GM21619 (cell line): ENCODE results near the gene XPC.
A peak's percentile ranks its signal among the peaks of the same experiment; 100 is the strongest.

ENCODE experiments used
- ATAC-seq: cut with Tn5 transposase; IDR thresholded peaks from one replicate; pipeline ENCODE4 v1.9.1; 2021; ENCODE audit not compliant: unreplicated experiment

XPC gene

DNA sequence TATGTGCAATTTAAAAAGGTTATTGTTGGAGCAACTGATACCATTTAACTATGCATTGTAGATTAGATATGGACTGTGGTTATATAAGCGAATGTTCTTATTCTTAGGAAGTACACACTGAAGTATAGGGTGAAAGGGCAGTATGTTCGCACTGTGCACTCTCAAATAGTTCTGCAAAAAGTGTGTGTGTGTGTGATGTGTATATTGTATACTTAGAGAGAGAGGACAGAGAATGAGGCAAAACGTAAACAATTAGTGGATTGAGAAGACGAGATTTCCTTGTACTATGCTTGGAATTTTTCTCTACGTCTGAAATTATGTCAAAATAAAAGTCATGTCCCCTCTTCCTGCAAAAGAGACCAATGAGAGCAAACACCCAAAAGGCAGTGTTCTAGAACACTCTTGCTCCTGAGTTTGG lies 30.6 kb upstream of the XPC start:
- no peak for ATAC-seq

DNA sequence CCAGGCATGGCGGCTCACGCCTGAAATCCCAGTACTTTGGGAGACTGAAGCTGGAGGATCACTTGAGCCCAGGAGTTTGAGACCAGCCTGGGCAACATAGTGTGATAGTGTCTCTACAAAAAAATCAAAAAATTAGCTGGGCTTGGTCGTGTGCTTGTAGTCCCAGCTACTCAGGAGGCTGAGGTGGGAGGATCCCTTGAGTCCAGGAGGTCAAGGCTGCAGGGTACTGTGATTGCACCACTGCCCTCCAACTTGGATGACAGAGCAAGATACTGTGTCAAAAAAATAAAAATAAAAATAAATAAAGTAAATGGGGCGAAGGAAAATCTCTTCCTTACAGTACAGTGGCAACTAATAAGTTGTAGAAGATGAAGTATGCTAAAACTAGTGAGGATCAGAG lies 29.8 kb upstream of the XPC start:
- no peak for ATAC-seq

DNA sequence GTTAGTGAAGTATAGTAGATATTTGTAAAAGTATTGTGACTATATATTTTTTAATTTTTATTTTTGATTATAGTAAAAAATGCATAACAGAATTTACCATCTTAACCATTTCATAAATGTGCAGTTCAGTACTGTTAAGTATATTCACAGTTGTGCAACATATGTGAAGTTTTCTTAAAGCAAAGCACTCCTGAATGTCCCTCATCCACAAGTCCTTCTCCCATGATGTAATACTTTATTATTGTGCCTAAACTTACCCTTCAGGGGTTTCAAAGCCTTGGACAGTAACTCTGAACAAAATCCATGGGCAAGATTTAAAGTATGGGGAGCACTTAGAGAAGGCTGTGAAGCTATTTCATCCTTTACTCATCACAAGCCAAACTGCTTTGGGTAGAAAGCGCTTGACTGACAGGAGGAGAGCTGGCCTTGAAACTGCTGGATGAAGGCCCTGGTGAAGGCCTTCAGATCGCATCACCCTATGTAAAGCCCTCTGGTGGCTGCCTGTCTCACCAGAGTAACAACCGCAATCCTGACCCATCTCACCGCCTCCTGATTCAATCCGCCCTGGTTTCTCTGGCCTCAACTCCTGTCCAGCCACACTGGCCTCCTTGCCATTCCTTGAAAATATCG lies 28.3 kb upstream of the XPC start:
- no peak for ATAC-seq

DNA sequence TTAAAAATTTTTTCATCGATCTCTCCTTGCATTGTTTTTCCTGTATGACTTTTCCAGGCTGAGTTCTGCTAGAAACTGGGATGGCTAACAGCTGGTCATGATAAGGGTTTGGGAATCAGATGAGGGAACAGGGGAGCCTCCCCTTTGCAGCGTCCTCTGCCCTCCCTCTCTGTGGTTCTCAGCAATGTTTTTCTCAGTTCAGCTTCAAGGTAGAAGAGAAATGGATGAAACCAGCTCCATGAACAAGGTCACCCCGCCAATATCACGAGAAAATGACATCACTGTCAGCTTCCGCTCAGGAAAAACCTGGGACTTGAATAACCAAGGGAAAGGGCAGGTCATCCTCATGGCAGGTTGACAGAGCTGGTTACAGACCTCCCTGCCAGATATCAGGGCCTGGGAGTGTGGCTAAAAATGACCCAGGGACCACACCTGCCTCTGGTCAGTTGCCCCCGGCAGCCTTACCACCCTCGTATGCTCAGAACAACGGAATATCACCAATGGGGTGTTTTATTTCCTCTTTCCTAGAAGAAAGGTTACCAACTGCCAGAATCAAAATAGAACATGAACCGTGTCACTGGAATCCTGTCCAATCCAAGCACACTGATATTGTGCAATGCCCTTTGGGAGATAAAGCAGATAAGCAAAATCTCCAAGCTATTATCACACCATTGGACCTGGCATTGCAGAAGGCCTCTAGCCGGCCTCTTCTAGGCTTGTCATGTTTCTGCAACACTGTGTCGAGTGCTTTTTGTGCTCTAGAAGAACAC lies 26.3 kb upstream of the XPC start:
- no peak for ATAC-seq

DNA sequence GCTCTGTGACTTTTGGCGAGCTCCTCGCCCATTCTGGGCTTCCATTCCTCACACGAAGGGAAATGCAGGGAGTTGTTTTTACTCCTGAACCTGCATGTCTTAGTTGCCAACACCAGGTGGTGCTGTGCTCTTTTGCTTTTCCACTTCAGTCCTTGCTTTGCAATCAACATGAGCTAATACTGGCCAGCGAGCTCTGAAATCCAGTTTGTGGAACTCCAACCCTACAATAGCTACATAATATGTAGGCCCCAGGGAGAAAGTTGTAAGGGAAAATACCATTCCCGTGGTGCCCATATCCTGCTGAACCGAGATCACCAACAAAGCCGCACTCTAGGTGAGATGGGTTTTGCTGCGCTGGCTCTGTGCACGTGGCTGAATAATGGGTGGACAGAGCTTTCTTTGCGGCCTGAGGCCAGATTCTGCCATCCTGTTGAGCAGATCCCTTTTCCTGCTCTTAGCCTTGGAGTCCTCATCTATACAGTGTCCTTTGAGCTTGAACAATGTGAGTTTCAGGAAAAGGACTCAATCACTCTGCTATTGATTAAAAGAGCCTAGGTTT lies 25.2 kb upstream of the XPC start:
- no peak for ATAC-seq

DNA sequence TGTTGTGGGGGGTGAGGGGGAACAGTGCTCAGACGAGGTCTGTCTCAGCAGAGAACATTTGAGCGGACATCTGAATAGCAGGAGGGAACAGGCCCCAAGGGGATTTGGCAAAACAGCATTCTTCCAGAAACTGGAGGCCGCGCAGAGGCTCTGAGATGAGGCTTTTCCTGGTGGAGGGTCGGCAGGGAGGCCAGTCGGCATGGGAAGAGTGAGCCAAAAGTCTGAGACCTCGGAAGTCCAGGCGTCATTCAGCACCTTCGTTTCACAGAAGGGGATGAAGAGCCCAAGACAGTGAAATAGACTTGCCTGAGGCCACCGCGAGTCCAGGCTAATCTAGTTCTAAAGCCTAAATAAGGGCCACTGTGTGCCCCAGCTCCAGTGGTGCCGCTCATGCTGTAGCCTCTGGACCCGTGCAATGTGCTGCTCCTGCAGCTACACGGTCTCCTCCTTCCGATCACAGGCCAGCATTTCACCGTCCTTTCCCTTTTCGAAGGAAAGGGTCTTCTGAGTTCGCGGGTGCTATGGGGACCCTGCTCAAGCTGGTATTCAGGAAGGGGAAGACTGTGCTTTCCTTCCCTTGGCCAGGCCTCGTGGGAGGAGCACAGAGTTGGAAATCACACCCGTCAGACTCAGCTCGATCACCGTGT lies 24.6 kb upstream of the XPC start:
- ATAC-seq, result no peak

DNA sequence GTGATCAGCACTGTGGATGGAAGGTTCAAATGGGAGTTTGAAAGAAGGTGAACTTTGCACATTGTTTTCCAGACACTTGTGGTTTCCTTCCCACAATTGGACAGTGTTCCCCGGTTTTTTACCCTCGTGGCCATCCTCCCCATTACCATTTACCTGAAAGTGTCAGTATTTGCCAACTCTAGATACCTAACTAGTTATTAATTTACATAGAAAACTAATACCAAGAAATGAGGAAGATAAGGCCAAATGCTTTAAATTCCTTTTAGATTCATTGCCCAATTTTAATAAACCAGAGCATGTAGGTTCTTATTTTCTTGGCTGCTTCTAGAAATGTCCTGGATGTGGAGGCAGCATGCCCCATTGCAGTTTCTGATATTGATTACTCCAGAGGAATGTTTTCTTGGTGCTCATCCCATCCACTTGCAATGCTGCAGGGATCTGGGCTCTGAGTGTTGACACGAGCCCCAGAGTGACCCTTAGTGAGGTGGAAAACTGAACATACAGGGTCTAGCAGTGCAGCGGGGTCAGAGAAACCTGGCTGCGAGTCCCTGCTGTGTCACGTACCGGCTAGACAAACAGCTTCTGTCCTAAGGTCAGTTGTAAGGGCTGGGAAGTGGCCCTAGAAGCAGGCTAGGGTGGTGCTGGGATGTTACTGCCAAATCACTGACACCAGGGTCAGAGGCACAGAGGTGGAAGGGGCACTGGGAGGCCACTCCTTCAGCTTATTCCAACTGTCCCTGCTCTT lies 23.7 kb upstream of the XPC start:
- no peak for ATAC-seq

DNA sequence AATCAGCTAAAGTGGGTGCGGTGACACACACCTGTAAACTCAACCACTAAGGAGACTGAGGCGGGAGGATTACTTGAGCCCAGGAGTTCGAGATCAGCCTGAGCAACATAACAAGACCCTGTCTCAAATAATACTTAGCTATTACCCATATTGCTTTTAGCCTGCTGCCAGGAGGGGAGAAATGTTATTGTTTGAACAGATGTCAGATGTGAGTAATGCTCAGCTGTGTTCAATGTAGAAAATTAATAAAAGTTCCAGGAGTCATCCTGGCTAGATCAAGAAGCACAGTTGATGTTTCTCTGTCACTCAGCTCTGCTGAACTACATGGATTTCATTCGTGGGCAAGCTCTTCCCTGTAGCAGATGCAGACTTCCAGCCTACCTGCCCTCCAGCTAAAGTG lies 22.4 kb upstream of the XPC start:
- ATAC-seq, result no peak

DNA sequence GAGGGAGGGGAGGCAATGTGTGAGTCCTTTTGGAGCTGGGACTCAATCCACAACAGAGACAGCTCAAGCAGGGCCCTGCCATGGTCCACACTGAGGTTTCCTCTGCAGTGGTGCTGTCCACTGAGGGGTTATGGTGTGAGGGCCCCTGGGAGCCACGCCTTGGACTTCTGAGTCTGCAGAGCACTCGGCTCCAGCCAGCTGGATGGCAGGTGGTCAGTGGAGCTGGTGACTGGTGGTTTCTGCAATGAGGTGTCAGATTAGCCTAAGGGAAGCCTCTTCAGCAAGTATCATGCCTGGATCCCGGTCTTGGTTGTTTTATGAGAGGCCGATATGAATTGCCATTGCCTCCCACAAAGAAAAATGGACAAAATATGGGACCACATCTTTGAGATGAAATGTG lies 21.9 kb upstream of the XPC start:
- ATAC-seq, result no peak

DNA sequence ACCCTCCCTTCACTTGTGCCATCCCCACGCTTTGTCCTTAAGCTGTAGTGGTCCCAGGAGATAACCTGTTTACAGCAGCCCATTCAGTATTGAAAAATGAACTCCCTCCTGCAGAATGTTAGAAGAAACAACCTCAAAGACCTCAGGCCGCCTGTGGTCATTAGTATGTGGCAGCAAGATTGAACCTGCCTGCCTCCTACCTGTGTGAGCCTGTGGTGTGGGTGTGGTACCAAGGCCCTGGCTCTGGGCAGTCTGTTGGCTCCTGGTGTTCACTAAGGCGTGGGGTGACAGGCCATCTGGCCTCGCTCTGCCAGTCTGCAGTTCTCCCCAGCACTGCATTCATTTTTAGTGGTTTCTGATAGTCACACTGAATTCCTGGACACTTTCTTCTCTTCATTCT lies 21.2 kb upstream of the XPC start:
- ATAC-seq, result no peak

DNA sequence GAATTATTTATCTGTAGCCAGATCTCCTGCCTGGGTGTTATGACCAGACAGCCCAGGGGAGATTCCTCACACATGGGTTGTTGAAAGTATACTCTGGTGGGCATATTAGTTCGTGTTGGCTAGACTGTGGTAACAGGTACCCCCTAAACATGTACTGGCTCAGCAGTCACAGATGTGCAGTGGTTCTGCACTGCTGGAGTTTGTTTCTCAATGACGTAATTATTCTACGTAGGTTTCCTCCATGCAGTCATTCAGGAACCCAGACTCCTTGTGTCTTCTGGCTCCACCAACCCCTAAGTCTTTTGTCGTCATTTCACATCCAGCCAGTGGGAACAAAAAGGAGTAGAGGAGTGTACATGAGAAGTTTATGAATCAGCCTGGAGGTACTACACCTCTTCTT lies 16.5 kb upstream of the XPC start:
- ATAC-seq, result no peak

DNA sequence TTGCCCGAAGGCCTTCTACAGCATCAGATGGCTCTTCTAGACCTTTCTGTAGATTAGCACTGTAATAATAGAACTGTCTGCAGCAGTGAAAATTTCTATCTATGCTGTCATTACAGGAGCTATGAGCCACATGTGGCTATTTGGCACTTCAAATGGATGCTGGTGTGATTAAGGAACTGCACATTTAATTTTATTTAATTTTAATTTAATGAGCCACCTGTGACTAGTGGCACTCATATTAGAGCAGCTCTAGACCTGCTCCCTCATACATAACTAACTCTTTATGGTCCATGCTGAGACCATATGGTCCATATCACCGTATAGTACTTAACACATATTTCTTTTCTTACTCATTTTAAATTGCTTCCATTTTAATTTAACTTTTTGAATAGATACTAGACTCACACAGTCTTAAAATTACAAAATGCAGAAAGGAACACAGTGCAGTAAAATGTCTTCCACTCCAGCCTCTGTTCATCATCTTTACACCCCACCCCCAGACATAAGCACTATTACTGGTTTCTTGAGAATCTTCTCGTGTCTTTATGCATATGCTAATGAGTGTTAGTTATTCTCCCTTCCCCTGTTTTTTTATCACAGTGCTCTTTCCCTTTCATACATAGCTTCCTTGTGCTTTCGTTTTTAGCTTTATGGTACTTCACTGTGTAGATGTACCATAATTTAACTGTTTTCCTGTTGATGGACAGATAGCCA lies 9.8 kb upstream of the XPC start:
- no peak for ATAC-seq

DNA sequence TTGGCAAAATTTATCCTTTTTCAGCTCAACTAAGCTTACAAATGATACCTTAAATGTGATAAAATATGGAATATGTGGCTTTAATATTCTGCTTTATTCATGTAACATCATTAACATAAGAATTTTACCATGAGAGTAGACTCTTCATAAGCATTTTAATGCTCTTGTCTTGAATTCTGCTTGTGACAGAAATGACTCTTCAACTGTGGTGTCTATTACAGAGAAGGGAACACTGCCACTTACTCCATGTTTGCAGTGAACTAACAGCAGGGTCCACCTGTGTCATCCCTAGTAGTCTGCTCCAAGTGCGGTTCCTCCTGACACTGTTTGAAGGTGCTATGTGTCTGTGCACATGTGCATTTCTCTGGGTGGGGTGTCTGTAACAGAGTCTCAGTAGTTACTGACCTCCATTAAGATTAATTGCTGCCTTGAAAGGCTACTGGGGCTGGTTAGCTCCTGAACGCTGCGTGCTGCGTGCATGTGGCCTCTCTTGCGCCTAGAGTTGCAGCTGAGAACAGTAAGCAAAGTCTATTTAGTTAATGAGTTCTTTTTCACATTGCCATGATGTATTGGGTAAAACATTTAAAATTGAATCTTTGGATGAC lies 8.6 kb upstream of the XPC start:
- no peak for ATAC-seq

DNA sequence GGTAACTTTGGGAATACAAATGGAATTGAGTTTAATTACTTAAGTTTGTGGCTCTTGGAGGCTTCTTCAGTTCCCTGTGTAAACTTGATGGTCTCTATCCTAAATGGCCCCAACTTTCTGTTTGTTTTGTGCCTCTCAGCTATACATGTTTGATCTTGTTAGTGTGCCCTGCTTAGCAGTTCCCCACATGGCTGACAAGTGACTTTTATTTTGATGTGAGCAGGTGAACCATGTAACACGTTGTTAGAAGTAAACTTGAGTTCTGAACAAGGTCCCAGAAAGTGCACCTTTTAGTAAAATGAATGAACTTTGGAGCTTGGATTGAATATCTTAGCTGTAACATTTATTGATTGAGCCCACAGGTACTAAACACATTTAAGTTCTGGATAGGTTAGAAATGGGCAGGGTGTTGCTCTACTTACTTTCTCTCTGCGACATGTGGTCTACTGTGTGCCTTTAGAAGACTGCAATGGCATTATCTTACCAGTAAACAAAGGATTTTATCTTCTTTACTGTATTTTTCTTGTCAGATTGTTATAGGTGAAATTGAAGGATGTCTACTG lies 4.7 kb upstream of the XPC start:
- ATAC-seq, result no peak

DNA sequence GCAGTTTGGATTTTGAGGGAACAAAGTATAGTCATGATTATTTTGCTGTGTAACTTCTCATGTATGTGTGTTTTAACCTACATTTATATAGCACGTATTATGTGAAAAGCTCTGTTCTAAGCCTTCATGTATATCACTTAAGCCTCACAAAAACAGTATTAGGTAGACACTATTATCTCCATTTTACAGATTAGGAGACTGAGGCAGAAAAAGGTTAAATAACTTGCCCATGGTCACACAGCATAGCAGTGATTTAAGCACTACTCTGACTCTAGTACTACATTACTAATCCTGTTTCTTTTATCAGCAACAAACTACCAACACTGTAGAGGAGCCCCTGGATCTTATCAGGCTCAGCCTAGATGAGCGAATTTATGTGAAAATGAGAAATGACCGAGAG lies 2.9 kb upstream of the XPC start:
- no peak for ATAC-seq

DNA sequence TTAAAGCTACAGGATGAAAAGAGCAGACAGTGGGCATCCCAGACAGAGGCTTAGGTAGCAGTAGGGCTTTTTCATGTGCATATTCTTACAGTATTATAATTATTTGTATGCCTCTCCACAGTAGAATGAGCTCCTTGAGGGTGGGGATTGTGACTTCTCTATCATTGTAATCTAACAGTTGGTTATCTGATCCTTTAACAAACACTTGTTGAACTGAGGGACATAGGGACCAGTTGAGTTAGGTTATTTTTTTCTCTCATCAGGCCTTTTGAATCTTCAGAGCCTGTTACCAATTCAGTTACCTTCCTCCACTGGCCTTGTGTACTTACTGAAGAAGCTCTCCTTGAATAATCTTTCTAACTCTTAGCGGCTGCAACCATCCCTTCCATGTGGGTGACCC lies 1.4 kb upstream of the XPC start:
- no peak for ATAC-seq

DNA sequence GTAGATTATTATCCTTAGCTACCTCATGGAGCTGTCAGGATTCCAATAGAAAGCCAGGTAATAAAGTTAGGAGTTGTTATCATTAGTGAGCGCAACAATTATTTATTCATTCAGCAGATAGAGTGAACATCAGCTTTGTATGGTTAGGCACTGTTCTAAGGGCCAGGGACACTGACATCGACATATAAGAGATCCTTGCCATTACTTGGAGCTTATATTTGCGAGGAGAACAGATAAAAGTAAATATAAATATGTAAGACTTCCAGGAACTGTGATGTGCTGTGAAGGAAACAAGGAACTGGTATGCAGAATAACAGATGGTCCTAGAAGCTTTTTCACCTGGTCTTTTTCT lies 689 bp upstream of the XPC start:
- no peak for ATAC-seq

DNA sequence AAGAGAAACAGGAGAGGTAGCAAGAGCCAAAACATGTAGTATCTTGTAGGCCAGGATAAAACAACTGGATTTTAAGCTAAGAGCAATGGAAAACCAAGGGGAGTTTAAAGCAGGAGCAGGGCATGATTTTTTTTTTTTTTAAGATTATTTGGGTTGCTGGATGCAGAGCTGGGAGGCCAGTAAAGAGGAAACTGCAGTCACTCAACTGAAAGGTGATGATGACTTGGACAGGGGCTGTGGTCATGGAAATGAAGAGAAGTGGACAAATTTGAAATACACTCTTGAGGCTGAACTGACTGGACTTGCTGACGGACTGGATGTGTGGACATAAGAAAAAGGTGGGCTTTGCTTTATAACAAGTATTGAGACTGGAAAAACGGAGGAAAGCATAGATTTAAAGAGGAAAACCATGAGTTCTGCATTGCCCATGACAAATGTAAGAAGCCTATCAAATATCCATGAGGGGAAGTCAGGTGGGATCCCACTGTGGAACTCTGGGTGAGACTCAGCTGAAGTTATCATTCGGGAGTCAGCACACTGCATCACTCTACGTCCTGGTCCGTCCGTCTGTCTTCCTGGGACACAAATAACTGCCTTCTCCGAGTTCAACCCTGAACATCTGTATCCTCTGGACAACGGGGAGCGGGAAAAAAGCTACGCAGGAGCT lies 688 bp downstream of the XPC start:
- ATAC-seq, result peak; percentile 7

DNA sequence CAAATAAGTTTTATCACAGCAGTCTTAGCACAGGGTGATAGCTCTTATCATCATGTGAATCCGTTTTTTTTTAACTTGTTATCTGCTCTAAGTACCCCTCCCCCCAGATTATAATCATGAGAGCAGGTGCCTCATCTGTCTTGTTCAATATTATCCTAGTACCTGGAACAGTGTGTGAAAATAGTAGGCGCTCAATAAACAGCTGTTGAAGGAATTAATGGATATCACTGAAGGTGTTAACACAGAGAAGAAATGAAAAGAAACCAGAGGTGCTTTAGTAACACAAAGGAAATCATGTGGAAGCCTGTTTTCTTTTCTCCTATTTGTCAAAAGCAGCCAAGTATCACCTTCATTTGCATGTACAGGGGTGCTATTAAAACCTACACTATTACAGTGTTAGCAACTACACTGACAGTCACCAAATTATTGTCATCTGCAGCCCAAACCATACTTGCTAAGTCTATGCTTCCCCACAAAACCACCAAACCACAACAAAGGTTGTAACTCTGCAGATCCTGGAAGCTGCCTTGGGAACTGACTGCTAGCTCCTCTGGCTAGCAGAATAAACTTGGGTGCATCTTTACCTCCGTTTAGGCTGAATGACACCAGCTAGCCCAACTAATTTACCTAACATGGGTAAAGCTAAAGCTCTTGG lies 2.9 kb downstream of the XPC start:
- ATAC-seq, result no peak
